Activated naive CD8-positive, alpha-beta T cell treated with anti-CD3 and anti-CD28 coated beads, Interleukin-2, amount 10 ng/mL, durations not matched to agents 7 days and 5 days (primary cell): Measurements from ENCODE around the gene NGDN. TPM values are rescaled to one million over a fixed set of nuclear protein-coding genes. Genes with fewer than 3 reads are reported as not detected.

Experiments used
- ATAC-seq: fragments of 150-1000 bp; cut with Tn5 transposase; one replicate; pipeline ENCODE4 v1.10.0; 2021; ENCODE audit warnings: low read depth, moderate library complexity
- POLR2A ChIA-PET: fragments of 350-600 bp; sonication (Branson Sonifier 250); formaldehyde crosslinking; loops from one replicate; lab custom pipeline; 2021; ENCODE audit warnings: antibody characterized with exemption; lab: Charles Lee
- DNase-seq: peaks from one replicate; pipeline ENCODE4 v3.0.0; 2021
- H3K27ac Mint-ChIP-seq: one replicate; pipeline ENCODE4 v1.8.0; 2022; ENCODE audit warnings: mild to moderate bottlenecking, mixed read lengths
- H3K27me3 Mint-ChIP-seq: one replicate; pipeline ENCODE4 v1.8.0; 2022; ENCODE audit warnings: mild to moderate bottlenecking, moderate library complexity, mixed read lengths
- H3K36me3 Mint-ChIP-seq: one replicate; pipeline ENCODE4 v1.8.0; 2021; ENCODE audit warnings: mild to moderate bottlenecking, mixed read lengths
- H3K4me1 Mint-ChIP-seq: one replicate; pipeline ENCODE4 v1.8.0; 2021; ENCODE audit warnings: mixed read lengths
- H3K4me3 Mint-ChIP-seq: one replicate; pipeline ENCODE4 v1.8.0; 2022; ENCODE audit warnings: mild to moderate bottlenecking, moderate library complexity, mixed read lengths
- H3K9me3 Mint-ChIP-seq: one replicate; pipeline ENCODE4 v1.8.0; 2021; ENCODE audit warnings: mixed read lengths
- total RNA-seq, 2 experiments: library from RNA; stranded (reverse); gene quantifications; one replicate each; pipeline ENCODE4 v1.2.3, GENCODE V29; 2021

The NGDN gene
- total RNA-seq, 2 experiments from 2014 or later: 48.0 to 50.8 TPM

- Mint-ChIP-seq H3K36me3 (peaks cover 1% of the 10 kb centered on the region), H3K27me3 (no peaks in the 10 kb centered on the region), H3K4me3 (peak overlapping the region; percentile 79), H3K9me3 (no peaks in the 10 kb centered on the region), H3K27ac (peak overlapping the region; percentile 83), H3K4me1 (peaks cover 8% of the 10 kb centered on the region)
- peak; percentile 62 for ATAC-seq
- no peak for DNase-seq
- POLR2A ChIA-PET: interaction anchor here (1.1 kb wide), 1 partner anchor 191 kb away, joined by 3 read pairs; the partner anchor contains the start of gene PABPN1
Observed at GRCh38 chr14:23512156-23512555, 42.7 kb downstream of the NGDN start.

GRCh38 chr14:23513005-23513817 lies 43.7 kb downstream of the NGDN start:
- ATAC-seq: no peak
- Mint-ChIP-seq H3K27ac (peak overlapping the region; percentile 4), H3K4me3 (peak overlapping the region; percentile 48)

GRCh38 chr14:23513818-23514643 lies 44.5 kb downstream of the NGDN start:
- ATAC-seq (no peak), DNase-seq (no peak)
- POLR2A ChIA-PET: no interaction called here
- Mint-ChIP-seq H3K9me3 (no peaks in the 10 kb centered on the region), H3K4me3 (no peak overlapping the region), H3K27me3 (no peaks in the 10 kb centered on the region), H3K27ac (peak overlapping the region; percentile 4), H3K4me1 (peaks cover 8% of the 10 kb centered on the region), H3K36me3 (peaks cover 1% of the 10 kb centered on the region)

More at GRCh38 chr14:23513005-23513817, 43.7 kb downstream of the NGDN start:
- H3K36me3 Mint-ChIP-seq: peaks cover 1% of the 10 kb centered on the region
- DNase-seq: no peak
- H3K4me1 Mint-ChIP-seq: peaks cover 8% of the 10 kb centered on the region
- POLR2A ChIA-PET: interaction anchor here (1.1 kb wide), 1 partner anchor 192 kb away, joined by 3 read pairs; the partner anchor contains the start of gene PABPN1
- no peaks in the 10 kb centered on the region for H3K27me3 Mint-ChIP-seq
- H3K9me3 Mint-ChIP-seq: no peaks in the 10 kb centered on the region

GRCh38 chr14:23514644-23514957 lies 45.1 kb downstream of the NGDN start:
- Mint-ChIP-seq H3K27me3 (no peaks in the 10 kb centered on the region), H3K27ac (no peak overlapping the region), H3K4me1 (peaks cover 8% of the 10 kb centered on the region), H3K36me3 (peaks cover 1% of the 10 kb centered on the region), H3K4me3 (no peak overlapping the region), H3K9me3 (no peaks in the 10 kb centered on the region)
- POLR2A ChIA-PET: no interaction called here
- no peak for DNase-seq
- no peak for ATAC-seq

GRCh38 chr14:23517650-23518326 lies 48.3 kb downstream of the NGDN start:
- Mint-ChIP-seq H3K27me3 (no peaks in the 10 kb centered on the region), H3K27ac (no peak overlapping the region), H3K9me3 (no peaks in the 10 kb centered on the region), H3K4me1 (peaks cover 2% of the 10 kb centered on the region), H3K36me3 (peaks cover 1% of the 10 kb centered on the region), H3K4me3 (no peak overlapping the region)
- DNase-seq (no peak), ATAC-seq (no peak)
- POLR2A ChIA-PET: no interaction called here

GRCh38 chr14:23518709-23519108 lies 49.2 kb downstream of the NGDN start:
- Mint-ChIP-seq H3K4me3 (no peak overlapping the region), H3K27ac (no peak overlapping the region)

GRCh38 chr14:23520899-23521533 lies 51.5 kb downstream of the NGDN start:
- Mint-ChIP-seq H3K27ac (no peak overlapping the region), H3K4me3 (no peak overlapping the region), H3K9me3 (no peaks in the 10 kb centered on the region), H3K27me3 (no peaks in the 10 kb centered on the region), H3K4me1 (no peaks in the 10 kb centered on the region), H3K36me3 (no peaks in the 10 kb centered on the region)
- DNase-seq: no peak
- no peak for ATAC-seq
- POLR2A ChIA-PET: no interaction called here

More at GRCh38 chr14:23518709-23519108, 49.2 kb downstream of the NGDN start:
- no peak for ATAC-seq
- peaks cover under 1% of the 10 kb centered on the region for H3K36me3 Mint-ChIP-seq
- POLR2A ChIA-PET: no interaction called here
- DNase-seq: no peak
- H3K9me3 Mint-ChIP-seq: no peaks in the 10 kb centered on the region
- H3K27me3 Mint-ChIP-seq: no peaks in the 10 kb centered on the region
- peaks cover 2% of the 10 kb centered on the region for H3K4me1 Mint-ChIP-seq

- no peak for ATAC-seq
- no peaks in the 10 kb centered on the region for H3K9me3 Mint-ChIP-seq
- H3K36me3 Mint-ChIP-seq: no peaks in the 10 kb centered on the region
Observed at GRCh38 chr14:23521785-23522640, 52.5 kb downstream of the NGDN start.

GRCh38 chr14:23522643-23523198 lies 53.2 kb downstream of the NGDN start:
- Mint-ChIP-seq H3K9me3 (no peaks in the 10 kb centered on the region), H3K4me3 (no peak overlapping the region), H3K27ac (no peak overlapping the region), H3K36me3 (no peaks in the 10 kb centered on the region), H3K27me3 (no peaks in the 10 kb centered on the region), H3K4me1 (no peaks in the 10 kb centered on the region)
- POLR2A ChIA-PET: no interaction called here
- no peak for ATAC-seq
- no peak for DNase-seq

More at GRCh38 chr14:23521785-23522640, 52.5 kb downstream of the NGDN start:
- Mint-ChIP-seq H3K27me3 (no peaks in the 10 kb centered on the region), H3K4me3 (no peak overlapping the region), H3K27ac (no peak overlapping the region), H3K4me1 (no peaks in the 10 kb centered on the region)
- POLR2A ChIA-PET: no interaction called here
- no peak for DNase-seq

- Mint-ChIP-seq H3K4me1 (no peaks in the 10 kb centered on the region), H3K9me3 (no peaks in the 10 kb centered on the region), H3K27me3 (no peaks in the 10 kb centered on the region), H3K27ac (no peak overlapping the region), H3K4me3 (no peak overlapping the region), H3K36me3 (no peaks in the 10 kb centered on the region)
- POLR2A ChIA-PET: no interaction called here
- no peak for DNase-seq
- no peak for ATAC-seq
Observed at GRCh38 chr14:23523229-23524016, 53.9 kb downstream of the NGDN start.

- ATAC-seq (no peak), DNase-seq (no peak)
- Mint-ChIP-seq H3K4me1 (peaks cover 1% of the 10 kb centered on the region), H3K27ac (no peak overlapping the region), H3K9me3 (no peaks in the 10 kb centered on the region), H3K36me3 (no peaks in the 10 kb centered on the region), H3K4me3 (no peak overlapping the region), H3K27me3 (no peaks in the 10 kb centered on the region)
- POLR2A ChIA-PET: no interaction called here
Observed at GRCh38 chr14:23524954-23525353, 55.5 kb downstream of the NGDN start.
